ENCODE data around the gene SORCS2. TPM values are rescaled to one million over a fixed set of nuclear protein-coding genes. Genes with fewer than 3 reads are reported as not detected.

Gene SORCS2
- total RNA-seq, 1 experiment from 2014 or later = 0.05 TPM

DNA sequence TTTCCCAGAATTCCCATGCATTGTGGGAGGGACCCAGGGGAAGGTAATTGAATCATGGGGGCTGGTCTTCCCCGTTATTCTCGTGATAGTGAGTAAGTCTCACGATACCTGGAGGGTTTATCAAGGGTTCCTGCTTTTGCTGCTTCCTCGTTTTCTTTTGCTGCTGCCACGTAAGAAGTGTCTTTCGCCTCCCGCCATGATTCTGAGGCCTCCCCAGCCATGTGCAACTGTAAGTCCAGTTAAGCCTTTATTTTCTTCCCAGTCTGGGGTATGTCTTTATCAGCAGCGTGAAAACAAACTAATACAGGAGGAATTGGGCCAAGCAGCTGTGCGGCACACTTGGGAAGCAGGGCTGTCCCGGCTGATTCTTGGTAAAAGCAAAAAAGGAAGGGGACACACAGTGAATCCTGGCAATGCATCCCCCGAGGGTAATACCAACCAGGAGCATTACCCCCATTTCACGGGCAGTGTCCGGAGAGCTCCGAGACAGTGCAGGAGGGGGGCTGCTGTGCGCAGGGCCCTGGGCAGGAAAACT lies 561.7 kb downstream of the SORCS2 start:
- Histone ChIP-seq H3K27ac (no peak overlapping the region), H3K4me3 (no peak overlapping the region), H3K4me1 (replicated peaks) (peaks cover 3% of the 10 kb centered on the region; the same call in 1 of the 2 replicates), H3K9me3 (replicated peaks) (no peaks in the 10 kb centered on the region), H3K36me3 (peaks cover 17% of the 10 kb centered on the region; the same call in 1 of the 2 replicates), H3K27me3 (replicated peaks) (no peaks in the 10 kb centered on the region)
- DNase-seq (ENCODE audit: low read depth in 1 of 2, low spot score in 2 of 2) = no peak

DNA sequence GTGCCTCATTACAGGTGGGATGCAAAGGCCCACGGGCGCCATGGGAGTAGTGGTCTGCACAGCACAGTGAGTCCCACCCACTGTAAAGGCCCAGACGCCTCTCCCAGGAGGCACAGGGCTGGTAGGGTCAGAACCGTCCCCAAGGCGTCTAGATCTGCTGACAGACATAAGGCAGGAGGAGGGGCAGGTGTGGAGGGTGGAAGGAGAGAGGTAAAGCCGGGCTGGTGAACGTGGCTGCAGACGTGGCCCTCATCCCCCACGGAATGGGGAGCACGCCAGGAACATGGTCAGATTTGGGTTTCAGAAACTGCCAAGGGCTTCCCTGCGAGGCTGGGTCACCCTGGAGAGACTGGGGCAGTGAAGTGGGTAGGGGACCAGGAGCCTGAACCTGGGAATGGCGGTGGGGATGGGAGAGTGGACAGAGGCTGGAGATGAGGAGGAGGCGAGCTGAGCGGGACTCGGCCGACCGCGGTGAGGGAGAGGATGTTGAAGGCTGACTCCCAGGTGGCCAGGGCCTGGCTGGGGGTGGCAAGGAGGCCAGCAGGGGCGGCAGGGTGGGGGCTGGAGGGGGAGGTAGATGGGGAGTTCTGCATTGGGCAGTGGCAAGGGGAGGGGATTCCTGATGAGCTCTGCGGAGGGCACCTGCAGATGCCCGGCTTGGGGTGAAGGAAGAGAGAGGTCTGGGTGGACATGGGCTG lies 562.4 kb downstream of the SORCS2 start:
- H3K4me3 ChIP-seq = no peak overlapping the region
- H3K9me3 ChIP-seq (replicated peaks) = no peaks in the 10 kb centered on the region
- H3K4me1 ChIP-seq (replicated peaks) = peaks cover 3% of the 10 kb centered on the region; the same call in 1 of the 2 replicates
- H3K36me3 ChIP-seq = peaks cover 24% of the 10 kb centered on the region
- DNase-seq (ENCODE audit: low read depth in 1 of 2, low spot score in 2 of 2) = no peak
- H3K27me3 ChIP-seq (replicated peaks) = no peaks in the 10 kb centered on the region
- no peak overlapping the region for H3K27ac ChIP-seq

DNA sequence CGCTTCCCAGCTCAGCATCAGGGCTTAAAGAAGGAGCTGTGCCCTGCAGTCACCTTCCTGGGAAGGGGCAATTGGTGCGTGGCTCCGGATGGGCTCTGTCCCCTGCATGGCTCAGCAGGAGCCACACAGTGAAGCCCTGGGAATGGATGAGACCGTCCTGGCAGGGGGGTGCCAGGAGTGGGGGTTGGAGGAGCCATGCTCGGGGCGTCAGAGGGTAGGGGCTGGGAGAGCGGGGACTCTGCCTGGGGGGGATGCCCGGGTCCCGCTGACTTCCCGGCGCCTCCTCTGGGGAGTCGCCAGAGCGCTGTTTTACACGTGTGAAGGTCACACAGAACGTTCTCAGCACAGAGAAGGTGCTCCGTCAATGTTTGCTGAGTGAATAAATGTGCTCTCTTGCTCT lies 563.2 kb downstream of the SORCS2 start:
- H3K4me3 ChIP-seq = no peak overlapping the region

DNA sequence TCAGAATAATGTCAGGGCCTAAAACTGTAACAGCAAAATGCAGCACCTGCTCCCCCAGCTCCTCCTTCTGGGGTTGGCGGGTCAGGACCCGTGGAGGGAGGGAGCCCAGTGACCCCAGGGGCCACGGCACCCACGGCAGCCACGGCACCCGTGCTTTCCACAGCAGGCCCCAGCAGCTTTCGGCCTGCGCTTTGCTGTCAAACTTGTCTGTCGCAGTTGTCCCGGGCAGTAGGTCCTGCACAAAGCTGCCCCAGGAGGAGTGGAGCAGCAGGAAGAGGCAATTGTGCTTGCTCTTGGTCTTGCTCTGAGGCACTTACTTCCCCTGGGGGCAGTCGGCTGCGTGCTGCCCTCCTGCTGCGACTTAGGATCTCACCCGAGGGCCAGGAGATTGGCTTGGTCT lies 563.7 kb downstream of the SORCS2 start:
- no peak overlapping the region for H3K4me3 ChIP-seq
- H3K27me3 ChIP-seq (replicated peaks) = no peaks in the 10 kb centered on the region
- H3K36me3 ChIP-seq = peaks cover 36% of the 10 kb centered on the region
- H3K4me1 ChIP-seq (replicated peaks) = 0 out of 2 replicates have a peak, but pooled peaks cover 3% of the 10 kb centered on the region
- DNase-seq (ENCODE audit: low read depth in 1 of 2, low spot score in 2 of 2) = no peak
- H3K27ac ChIP-seq = no peak overlapping the region
- H3K9me3 ChIP-seq (replicated peaks) = no peaks in the 10 kb centered on the region

More for the DNA sequence above, 563.2 kb downstream of the SORCS2 start:
- H3K27ac ChIP-seq = no peak overlapping the region
- H3K27me3 ChIP-seq (replicated peaks) = no peaks in the 10 kb centered on the region
- H3K4me1 ChIP-seq (replicated peaks) = 0 out of 2 replicates have a peak, but pooled peaks cover 3% of the 10 kb centered on the region
- peaks cover 32% of the 10 kb centered on the region for H3K36me3 ChIP-seq
- no peak for DNase-seq (ENCODE audit: low read depth in 1 of 2, low spot score in 2 of 2)
- H3K9me3 ChIP-seq (replicated peaks) = no peaks in the 10 kb centered on the region

DNA sequence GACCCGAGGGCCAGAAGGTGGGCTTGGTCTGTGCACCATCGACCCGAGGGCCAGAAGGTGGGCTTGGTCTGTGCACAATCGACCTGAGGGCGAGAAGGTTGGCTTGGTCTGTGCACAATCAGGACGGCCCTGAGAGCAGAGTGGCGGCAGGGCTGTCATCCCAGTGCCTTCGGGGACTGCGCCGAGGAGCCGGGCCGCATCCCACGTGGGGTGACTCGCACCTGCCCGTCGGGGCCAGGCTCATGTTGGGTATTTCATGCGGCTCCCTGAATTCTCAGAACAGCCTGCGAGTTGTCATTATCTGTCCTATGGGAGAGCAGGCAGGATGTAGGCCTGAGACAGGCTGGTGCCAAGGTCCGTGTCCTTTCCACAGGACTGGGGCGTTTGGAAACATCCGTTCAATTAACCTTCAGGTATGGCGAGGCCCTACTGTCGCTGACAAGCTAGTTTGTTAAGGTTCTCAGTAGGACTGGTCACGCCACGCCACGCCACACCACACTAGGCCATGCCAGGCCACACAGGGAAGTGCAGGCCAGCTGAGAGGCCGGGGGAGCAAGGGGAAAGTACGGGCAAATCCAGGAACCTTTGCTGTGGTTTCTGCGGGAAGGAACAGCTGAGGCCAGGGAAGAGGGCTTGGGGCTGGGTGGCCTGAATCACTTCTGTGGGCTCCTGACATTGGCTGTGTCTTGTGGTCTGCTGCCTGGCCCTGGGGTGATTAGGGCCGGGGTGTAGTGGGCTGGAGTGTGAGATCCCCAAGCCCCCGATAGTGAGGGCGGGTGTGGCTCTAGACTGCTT lies 564.4 kb downstream of the SORCS2 start:
- Histone ChIP-seq H3K36me3 (peaks cover 43% of the 10 kb centered on the region), H3K27me3 (replicated peaks) (no peaks in the 10 kb centered on the region), H3K4me3 (no peak overlapping the region), H3K27ac (no peak overlapping the region), H3K4me1 (replicated peaks) (0 out of 2 replicates have a peak, but pooled peaks cover 3% of the 10 kb centered on the region), H3K9me3 (replicated peaks) (no peaks in the 10 kb centered on the region)
- DNase-seq (ENCODE audit: low read depth in 1 of 2, low spot score in 2 of 2) = peak in 1 of 2 experiments; percentile 9

DNA sequence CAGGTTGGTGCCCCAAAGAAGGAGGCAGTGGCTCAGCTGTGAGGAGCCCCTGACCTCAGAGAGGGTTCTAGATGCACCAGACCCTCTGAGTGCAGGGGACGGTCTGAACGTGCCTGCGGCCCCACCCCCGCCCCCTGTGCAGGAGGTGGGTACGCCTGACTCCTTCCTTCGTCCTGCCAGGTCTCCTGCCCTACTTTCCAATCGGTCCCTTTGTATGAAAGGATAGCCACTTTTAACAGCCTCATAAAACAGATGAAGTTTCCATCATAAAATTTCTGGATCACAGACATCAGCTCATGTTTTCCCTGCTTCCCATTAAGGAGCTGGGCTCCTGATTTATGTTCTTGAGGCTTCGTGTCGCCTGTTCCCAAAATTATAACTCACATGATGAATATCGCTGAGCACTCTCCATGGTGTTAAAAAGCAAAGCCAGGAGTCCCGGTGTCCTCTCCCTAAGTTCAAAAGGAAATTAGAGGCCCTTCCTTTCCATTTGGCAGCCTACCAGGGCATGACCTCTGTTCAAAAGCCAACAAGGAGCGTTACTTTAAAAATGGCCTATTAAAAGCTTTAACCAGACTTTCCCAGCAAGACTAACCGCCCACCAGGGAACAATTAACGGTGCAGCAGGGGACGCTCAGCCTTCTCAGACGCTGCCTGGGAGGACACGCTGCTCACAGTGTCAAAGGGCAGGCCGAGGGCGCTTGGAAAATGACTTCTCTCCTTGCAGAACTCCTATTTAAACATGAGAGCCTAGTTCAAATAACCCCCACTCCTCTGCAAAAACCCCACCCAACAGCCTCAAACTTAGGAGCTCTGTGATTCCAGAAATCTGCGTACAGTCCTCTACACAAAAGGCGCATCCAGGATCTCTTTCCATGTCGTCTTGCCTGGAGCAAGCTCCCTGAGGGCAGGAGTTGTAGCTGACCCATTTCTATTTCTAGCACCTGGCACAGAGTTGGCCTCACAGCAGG lies 565.4 kb downstream of the SORCS2 start:
- no peak overlapping the region for H3K4me3 ChIP-seq
- H3K27ac ChIP-seq = no peak overlapping the region
- 0 out of 2 replicates have a peak, but pooled peaks cover 3% of the 10 kb centered on the region for H3K4me1 ChIP-seq (replicated peaks)
- peaks cover 50% of the 10 kb centered on the region for H3K36me3 ChIP-seq
- no peak for DNase-seq (ENCODE audit: low read depth in 1 of 2, low spot score in 2 of 2)
- no peaks in the 10 kb centered on the region for H3K9me3 ChIP-seq (replicated peaks)
- no peaks in the 10 kb centered on the region for H3K27me3 ChIP-seq (replicated peaks)

DNA sequence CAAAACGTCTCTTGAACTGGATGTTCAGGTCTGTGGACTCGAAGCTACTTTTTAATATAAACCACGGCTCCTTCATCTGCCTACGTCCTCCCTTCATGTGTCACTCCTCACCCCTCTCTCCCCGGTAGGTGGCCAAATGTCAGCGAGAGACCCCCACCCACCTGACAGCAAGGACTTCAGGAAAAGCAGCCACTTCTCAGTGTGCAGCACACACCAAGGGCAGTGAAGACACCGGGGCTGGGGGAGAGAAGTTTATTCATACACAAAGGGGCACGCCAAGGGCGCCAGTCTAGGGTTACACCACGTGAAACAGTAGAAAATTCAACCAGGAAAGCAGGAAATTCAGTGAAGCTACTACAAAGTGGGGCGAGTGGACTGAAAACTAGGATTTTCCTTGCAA lies 566.1 kb downstream of the SORCS2 start:
- Histone ChIP-seq H3K27ac (no peak overlapping the region), H3K36me3 (peaks cover 56% of the 10 kb centered on the region), H3K4me3 (no peak overlapping the region), H3K27me3 (replicated peaks) (no peaks in the 10 kb centered on the region), H3K4me1 (replicated peaks) (0 out of 2 replicates have a peak, but pooled peaks cover 3% of the 10 kb centered on the region), H3K9me3 (replicated peaks) (no peaks in the 10 kb centered on the region)
- DNase-seq (ENCODE audit: low read depth in 1 of 2, low spot score in 2 of 2) = no peak

DNA sequence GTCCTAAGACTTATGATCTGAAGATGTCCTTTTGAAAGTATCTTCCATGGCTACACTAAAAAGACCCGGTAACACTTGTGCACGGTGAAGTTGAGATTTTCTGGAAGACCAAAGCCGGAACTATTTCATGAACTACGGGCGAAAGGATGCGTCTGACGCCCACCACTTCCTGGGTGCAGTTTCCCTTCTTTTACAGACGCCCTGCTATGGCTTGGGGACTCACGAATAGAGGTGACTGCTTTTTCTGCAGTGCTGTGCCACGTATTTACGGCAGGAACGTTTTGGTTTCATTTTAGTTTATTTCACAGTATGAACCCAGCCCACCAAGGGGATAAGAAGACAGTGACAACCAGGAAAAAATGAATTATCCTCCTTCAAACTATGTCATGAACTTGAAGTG lies 566.9 kb downstream of the SORCS2 start:
- H3K36me3 ChIP-seq = peaks cover 57% of the 10 kb centered on the region
- H3K27ac ChIP-seq = no peak overlapping the region
- DNase-seq (ENCODE audit: low read depth in 1 of 2, low spot score in 2 of 2) = no peak
- no peaks in the 10 kb centered on the region for H3K9me3 ChIP-seq (replicated peaks)
- no peak overlapping the region for H3K4me3 ChIP-seq
- 0 out of 2 replicates have a peak, but pooled peaks cover 3% of the 10 kb centered on the region for H3K4me1 ChIP-seq (replicated peaks)
- no peaks in the 10 kb centered on the region for H3K27me3 ChIP-seq (replicated peaks)

DNA sequence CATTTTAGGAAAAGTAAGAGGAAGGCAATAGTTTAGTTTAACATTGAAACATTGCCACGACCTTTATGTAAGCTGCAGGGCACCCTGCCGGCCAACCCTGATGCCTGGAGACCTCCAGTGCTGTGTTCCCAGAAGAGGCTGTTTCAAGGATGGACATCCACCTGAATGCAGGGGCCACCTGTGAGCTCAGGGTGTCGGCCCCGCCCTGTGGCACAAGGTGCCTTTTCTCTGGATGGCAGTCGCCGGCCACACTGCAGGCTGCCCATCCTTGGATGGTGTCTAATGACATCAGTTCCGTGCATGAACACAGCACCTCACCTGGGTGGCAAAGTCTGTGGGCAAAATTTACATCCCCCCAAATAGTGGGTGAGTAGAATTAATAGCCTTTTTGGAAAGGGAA lies 567.3 kb downstream of the SORCS2 start:
- 0 out of 2 replicates have a peak, but pooled peaks cover 3% of the 10 kb centered on the region for H3K4me1 ChIP-seq (replicated peaks)
- H3K4me3 ChIP-seq = no peak overlapping the region
- no peaks in the 10 kb centered on the region for H3K27me3 ChIP-seq (replicated peaks)
- H3K27ac ChIP-seq = no peak overlapping the region
- H3K9me3 ChIP-seq (replicated peaks) = no peaks in the 10 kb centered on the region
- H3K36me3 ChIP-seq = peaks cover 58% of the 10 kb centered on the region
- no peak for DNase-seq (ENCODE audit: low read depth in 1 of 2, low spot score in 2 of 2)

DNA sequence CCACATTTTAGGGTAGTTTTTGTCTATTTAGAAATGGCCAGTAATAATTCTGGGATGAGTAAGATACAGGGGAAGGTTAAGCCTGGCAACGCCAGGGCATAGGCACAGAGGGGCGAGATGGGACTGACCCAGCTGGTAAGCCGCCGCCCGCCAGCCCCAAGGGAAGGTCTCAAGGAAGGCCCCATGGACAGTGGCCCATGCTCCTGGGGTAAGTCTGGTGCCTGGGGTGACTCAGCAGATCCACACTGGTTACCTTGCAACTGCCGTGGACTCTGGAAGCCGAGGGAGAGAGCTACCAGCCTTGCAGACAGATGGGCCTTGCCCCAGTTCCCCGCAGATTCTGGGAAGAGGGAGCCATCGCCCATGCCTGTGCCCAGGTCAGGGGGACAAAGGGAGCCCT lies 567.9 kb downstream of the SORCS2 start:
- Histone ChIP-seq H3K4me3 (no peak overlapping the region), H3K9me3 (replicated peaks) (no peaks in the 10 kb centered on the region), H3K27me3 (replicated peaks) (no peaks in the 10 kb centered on the region), H3K36me3 (peaks cover 64% of the 10 kb centered on the region), H3K27ac (no peak overlapping the region), H3K4me1 (replicated peaks) (0 out of 2 replicates have a peak, but pooled peaks cover 3% of the 10 kb centered on the region)
- no peak for DNase-seq (ENCODE audit: low read depth in 1 of 2, low spot score in 2 of 2)

DNA sequence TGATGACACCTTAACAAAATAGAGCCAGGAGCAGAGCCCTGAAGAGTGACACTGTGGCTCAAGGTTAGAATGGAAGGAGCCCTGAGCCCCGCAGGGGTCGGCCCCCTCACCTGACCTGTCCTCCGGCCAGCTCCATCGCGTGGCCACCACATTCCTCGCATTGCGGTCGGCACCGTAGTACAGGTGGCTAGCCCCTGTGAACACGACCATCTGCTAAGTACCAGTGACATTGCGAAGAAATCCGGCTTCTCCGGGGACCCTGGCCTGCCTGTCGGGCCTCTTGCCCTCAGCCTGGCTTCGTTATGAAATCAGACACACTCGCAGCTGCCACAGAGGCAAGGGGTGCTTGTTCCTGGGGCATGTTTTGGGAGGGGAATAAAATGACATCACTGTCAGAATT lies 568.4 kb downstream of the SORCS2 start:
- no peak overlapping the region for H3K4me3 ChIP-seq
- 0 out of 2 replicates have a peak, but pooled peaks cover 3% of the 10 kb centered on the region for H3K4me1 ChIP-seq (replicated peaks)
- no peak for DNase-seq (ENCODE audit: low read depth in 1 of 2, low spot score in 2 of 2)
- H3K36me3 ChIP-seq = peaks cover 68% of the 10 kb centered on the region
- no peak overlapping the region for H3K27ac ChIP-seq
- H3K9me3 ChIP-seq (replicated peaks) = no peaks in the 10 kb centered on the region
- no peaks in the 10 kb centered on the region for H3K27me3 ChIP-seq (replicated peaks)

DNA sequence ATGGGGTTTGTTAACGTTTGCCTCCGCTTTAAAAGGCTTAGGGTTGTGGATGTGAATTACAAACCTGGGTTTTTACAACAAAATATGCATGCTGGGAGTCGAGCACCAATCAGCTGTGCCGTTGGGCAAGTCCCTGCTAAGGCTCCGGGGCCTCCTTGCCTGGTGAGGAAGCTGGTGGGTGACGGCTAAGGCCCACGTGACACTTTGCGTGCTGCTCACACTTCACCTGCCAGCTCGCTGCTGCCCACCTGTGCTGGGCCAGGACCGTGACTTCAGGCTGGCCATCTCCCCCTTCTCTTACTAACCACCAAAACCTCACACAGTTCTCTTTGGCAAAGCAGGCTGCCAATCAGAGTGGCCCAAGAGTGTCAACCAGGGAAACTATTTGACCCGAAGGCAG lies 569.0 kb downstream of the SORCS2 start:
- Histone ChIP-seq H3K4me1 (replicated peaks) (0 out of 2 replicates have a peak, but pooled peaks cover 3% of the 10 kb centered on the region), H3K27ac (no peak overlapping the region), H3K4me3 (no peak overlapping the region), H3K27me3 (replicated peaks) (no peaks in the 10 kb centered on the region), H3K9me3 (replicated peaks) (no peaks in the 10 kb centered on the region), H3K36me3 (peaks cover 73% of the 10 kb centered on the region)
- DNase-seq (ENCODE audit: low read depth in 1 of 2, low spot score in 2 of 2) = no peak

DNA sequence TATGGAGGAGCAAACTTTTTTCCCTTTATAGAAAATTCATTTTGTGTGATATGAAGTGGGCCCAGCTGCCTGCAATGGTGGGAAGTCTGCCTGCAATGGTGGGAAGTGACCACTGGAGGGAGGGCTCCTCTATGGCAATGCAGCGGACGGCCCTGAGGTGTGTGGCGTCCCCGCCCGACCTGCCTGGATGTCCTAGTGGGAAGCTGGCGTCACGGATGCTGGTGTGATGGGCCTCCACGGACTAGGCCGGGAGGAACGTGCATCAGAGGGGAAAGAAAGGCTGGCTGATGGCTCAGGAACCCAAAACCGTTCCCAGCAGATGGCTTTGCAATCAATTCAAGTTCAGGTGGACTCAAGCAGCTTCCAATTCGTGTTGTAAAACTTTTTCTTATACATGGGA lies 569.4 kb downstream of the SORCS2 start:
- Histone ChIP-seq H3K36me3 (peaks cover 77% of the 10 kb centered on the region), H3K27ac (no peak overlapping the region), H3K9me3 (replicated peaks) (no peaks in the 10 kb centered on the region), H3K4me1 (replicated peaks) (0 out of 2 replicates have a peak, but pooled peaks cover 3% of the 10 kb centered on the region), H3K27me3 (replicated peaks) (no peaks in the 10 kb centered on the region), H3K4me3 (no peak overlapping the region)
- DNase-seq (ENCODE audit: low read depth in 1 of 2, low spot score in 2 of 2) = peak; percentile 43 to 67
